GM15510 (cell line): ENCODE results near the gene MAP2K1.

Experiments used
- POLR2A ChIP-seq: IDR thresholded peaks from 3 replicates; pipeline ENCODE4 v1.6.1; 2011; ENCODE audit warnings: borderline replicate concordance; ENCODE audit not compliant: insufficient read length; ENCODE audit errors: extremely low read depth

MAP2K1 gene

GRCh38 chr15:66389098-66389858 lies 2.6 kb downstream of the MAP2K1 start:
- no peak for TF ChIP-seq POLR2A

- no peak for TF ChIP-seq POLR2A
These were observed 3.2 kb downstream of the MAP2K1 start for GRCh38 chr15:66389859-66390381.

GRCh38 chr15:66390678-66391077 lies 4.0 kb downstream of the MAP2K1 start:
- no peak for TF ChIP-seq POLR2A

GRCh38 chr15:66394472-66394871 lies 7.8 kb downstream of the MAP2K1 start:
- no peak for TF ChIP-seq POLR2A

GRCh38 chr15:66394915-66395314 lies 8.2 kb downstream of the MAP2K1 start:
- TF ChIP-seq POLR2A: no peak

- TF ChIP-seq POLR2A: no peak
These were observed 12.6 kb downstream of the MAP2K1 start for GRCh38 chr15:66399276-66399675.

GRCh38 chr15:66400351-66400774 lies 13.7 kb downstream of the MAP2K1 start:
- TF ChIP-seq POLR2A: no peak

GRCh38 chr15:66401130-66402021 lies 14.7 kb downstream of the MAP2K1 start:
- no peak for TF ChIP-seq POLR2A

GRCh38 chr15:66402761-66403284 lies 16.1 kb downstream of the MAP2K1 start:
- TF ChIP-seq POLR2A: no peak

- no peak for TF ChIP-seq POLR2A
These were observed 16.6 kb downstream of the MAP2K1 start for GRCh38 chr15:66403323-66403722.

- TF ChIP-seq POLR2A: no peak
These were observed 17.4 kb downstream of the MAP2K1 start for GRCh38 chr15:66404122-66404521.

GRCh38 chr15:66404532-66404931 lies 17.8 kb downstream of the MAP2K1 start:
- no peak for TF ChIP-seq POLR2A

- TF ChIP-seq POLR2A: no peak
These were observed 18.3 kb downstream of the MAP2K1 start for GRCh38 chr15:66405007-66405406.

GRCh38 chr15:66405615-66406014 lies 18.9 kb downstream of the MAP2K1 start:
- no peak for TF ChIP-seq POLR2A

- TF ChIP-seq POLR2A: no peak
These were observed 21.5 kb downstream of the MAP2K1 start for GRCh38 chr15:66408254-66408653.
